HG03103 (cell line): ENCODE results near the gene KHDC4.
A peak's percentile ranks its signal among the peaks of the same experiment; 100 is the strongest.

Experiments used
- ATAC-seq: cut with Tn5 transposase; IDR thresholded peaks from one replicate; pipeline ENCODE4 v1.9.1; 2021; ENCODE audit warnings: low read depth; ENCODE audit not compliant: unreplicated experiment

KHDC4 gene

GRCh38 chr1:155970531-155971167 lies 36.4 kb upstream of the KHDC4 start:
- no peak for ATAC-seq

- no peak for ATAC-seq
Observed at GRCh38 chr1:155969377-155969791, 35.2 kb upstream of the KHDC4 start.

DNA sequence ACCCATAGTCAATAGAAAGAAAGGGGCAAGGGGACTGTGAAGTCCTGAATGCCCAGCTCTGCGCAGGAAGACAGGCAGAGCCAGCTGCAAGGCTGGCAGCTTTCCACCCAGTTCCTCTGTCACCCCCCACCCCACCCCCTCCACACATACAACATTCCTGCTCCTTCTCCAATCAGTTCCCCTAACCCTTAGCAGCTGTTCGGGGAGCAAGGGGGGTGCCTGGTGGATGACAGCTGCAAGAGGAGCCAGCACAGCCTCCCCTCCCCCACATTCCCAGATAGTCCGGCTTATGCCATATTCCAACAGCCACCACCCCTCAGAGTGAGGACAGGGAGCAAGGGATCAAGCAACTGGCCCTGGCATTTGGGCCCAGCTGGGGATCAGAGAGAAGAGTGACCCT lies 34.5 kb upstream of the KHDC4 start:
- no peak for ATAC-seq

- ATAC-seq: no peak
Observed at GRCh38 chr1:155968051-155968400, 33.8 kb upstream of the KHDC4 start.

- no peak for ATAC-seq
Observed at GRCh38 chr1:155967341-155968050, 33.3 kb upstream of the KHDC4 start.

DNA sequence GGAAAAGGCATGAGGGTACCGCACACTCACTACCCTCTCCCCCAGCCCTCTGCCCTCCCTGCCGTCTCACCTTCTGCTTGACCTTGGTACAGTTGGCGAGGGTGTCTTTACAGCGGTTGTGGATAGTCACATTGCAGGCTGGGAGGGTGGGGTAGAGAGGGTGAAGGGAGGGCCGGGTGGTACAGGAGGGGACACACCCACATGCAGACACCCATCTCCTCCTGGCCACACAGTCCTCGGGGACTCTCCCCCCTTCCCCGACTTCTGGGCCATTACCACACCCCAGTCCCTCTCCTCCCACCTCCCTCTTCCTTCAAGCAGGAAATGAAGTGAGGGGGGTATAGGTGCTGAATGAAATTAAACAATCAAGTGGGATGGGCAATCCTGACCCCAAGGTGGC lies 32.5 kb upstream of the KHDC4 start:
- ATAC-seq: no peak

- no peak for ATAC-seq
Observed at GRCh38 chr1:155966135-155966534, 31.9 kb upstream of the KHDC4 start.

- no peak for ATAC-seq
Observed at GRCh38 chr1:155964193-155964592, 30.0 kb upstream of the KHDC4 start.

DNA sequence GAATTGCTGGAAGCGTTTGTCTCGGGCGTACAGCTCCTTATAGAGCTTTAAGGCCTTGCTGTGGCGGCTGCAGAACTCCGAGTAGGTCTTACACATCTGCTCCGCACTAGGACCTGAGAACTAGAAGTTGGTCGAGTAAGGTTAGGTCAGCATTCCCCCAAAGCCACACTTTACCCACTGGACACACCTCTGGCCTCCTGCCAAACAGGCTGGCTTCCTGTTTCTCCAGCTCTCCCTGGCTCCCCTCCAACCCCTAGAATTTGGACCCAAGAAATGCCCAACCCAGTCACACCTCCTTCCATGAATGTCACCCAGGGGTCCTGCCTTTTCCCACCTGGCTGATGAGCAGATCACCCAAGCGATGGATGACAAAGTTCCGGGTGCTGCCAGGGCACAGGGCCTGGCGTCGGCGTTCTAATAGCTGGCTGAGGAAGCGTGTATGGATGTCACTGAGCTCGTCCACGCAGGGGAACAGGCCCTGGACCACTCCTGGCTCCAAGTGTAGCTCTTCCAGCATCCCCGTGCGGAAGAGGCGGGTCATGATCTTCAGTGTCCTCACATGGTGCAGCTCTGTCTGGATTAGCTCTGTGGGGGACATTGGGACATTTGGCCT lies 28.5 kb upstream of the KHDC4 start:
- ATAC-seq: no peak

- ATAC-seq: no peak
Observed at GRCh38 chr1:155961937-155962336, 27.7 kb upstream of the KHDC4 start.

DNA sequence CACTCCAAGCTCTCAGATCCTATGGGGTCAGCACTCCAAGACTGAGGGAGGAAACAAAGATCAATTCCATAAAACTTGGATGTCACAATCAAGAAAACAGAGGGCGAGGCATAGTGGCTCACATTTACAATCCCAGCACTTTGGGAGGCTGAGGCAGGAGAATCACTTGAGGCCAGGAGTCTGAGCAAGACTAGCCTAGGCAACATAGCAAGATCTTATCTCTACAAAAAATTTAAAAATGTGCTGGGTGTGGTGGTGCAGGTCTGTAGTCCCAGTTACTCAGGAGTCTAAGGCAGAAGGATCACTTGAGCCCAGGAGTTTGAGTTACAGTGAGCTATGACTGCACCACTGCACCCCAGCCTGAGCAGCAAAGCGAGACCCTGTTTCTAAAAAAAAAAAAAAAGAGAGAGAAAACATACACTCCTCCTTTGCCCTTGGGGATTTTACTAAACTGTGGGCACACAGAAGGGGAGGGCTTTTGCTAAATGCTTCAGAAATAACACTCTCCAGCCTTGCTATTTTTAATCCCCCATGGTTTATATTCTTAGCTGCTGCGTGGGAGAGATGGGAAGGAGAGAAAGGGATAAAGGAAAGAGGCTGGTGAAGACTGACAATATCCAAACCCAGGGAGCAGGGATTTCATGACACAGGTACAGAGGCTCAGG lies 26.0 kb upstream of the KHDC4 start:
- ATAC-seq: no peak

GRCh38 chr1:155957411-155957915 lies 23.2 kb upstream of the KHDC4 start:
- no peak for ATAC-seq

DNA sequence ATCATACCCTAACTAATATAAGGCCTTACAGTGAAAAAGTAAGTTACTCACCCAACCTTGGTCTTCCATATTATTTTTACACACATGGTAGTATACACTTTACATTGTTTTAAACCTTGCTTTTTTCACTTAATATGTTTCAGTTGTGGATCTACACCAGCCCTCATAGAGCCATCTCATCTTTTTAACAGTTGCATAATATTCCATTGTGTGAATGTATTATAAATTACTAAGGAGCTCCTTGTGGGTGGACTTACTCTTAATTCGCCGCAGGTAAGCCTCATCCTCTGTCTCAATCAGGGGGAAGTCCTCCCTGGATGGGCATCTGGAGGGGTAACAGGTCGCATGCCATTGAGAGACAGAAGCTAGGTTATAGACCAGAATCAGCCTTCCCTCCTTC lies 20.4 kb upstream of the KHDC4 start:
- no peak for ATAC-seq

DNA sequence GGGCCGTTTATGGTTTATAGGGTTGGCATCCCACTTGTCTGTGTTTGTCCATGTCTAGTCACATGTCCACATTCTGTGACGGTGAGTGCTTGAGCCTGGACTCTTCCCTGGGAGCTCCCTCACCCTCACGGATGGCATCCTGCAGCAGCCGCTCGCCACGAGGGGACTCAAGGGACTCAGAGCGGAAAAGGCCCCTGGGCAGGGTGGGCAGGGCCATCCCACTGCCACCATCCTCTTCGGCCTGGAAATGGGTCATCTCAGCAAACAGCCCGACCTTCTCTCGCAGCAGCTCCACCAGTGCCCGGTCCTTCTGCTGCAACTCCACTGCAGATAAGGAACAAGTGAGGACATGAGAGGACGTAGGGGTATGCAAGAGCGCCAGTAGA lies 18.3 kb upstream of the KHDC4 start:
- ATAC-seq: no peak

- no peak for ATAC-seq
Observed at GRCh38 chr1:155951753-155952504, 17.7 kb upstream of the KHDC4 start.

GRCh38 chr1:155950829-155951228 lies 16.6 kb upstream of the KHDC4 start:
- no peak for ATAC-seq

GRCh38 chr1:155947741-155948140 lies 13.5 kb upstream of the KHDC4 start:
- no peak for ATAC-seq

DNA sequence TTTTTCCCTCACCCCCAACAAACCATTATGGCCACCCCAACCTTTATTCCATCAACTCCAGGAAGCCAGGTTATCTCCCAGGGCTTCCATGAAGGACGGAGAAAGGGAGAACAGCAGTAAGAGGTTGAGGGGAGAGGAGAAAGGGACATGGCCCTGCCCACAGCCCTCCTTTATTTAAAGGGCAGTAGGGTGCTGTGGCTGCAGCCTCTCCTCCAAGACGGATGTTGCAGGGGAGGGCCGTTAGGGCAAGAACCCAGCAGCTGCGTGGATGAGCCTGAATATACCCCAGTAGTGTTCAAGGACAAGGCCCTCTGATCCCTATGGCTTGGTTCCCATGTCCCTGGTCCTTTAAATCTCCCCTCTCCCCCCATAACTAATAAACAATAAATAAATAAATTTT lies 13.1 kb upstream of the KHDC4 start:
- ATAC-seq: no peak

- peak; percentile 7 for ATAC-seq
Observed at GRCh38 chr1:155946633-155947219, 12.5 kb upstream of the KHDC4 start.

DNA sequence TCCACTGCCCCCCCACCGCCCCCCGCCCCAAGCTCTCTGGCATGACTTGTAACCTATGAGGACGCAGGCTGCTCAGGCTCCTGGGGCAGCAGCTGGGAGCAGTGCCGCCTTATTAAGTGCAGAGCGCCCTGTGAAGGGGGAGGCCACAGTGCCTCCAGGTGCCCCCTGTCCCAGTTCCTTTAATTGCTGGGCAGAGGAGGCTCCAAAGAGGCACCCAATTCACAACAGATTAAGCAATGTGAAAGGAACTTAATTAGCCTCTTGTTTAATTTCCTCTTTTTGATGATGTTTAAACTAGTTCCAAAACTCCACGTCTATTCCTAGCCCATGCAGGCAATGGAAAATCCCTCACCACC lies 10.2 kb upstream of the KHDC4 start:
- ATAC-seq: no peak
